ENCODE measurements around the gene CRISPLD2.

CRISPLD2 gene

DNA sequence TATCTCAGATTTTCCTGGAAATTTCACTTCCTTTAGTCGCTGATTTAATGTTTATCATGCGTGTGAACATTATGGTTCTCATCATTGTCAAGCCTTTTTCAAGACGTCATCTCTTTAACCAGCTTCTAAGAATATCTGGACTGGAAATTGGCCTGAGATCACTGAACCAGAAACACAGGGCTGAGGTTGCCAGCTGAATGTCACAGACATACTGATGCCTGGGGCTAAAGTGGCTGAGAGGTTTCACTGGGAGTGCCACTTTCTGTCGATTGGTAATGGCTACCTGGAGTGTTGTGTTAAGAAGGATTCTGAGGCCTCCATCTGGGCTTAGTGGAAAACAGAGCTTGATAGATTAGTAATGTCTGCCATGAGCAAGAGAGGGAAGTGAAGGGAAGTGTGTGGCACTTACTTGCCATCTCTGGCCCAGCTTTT is 54.2 kb downstream of the CRISPLD2 start:
- no peak overlapping the region for H3K4me3 ChIP-seq (replicated peaks in 1 of 2; ENCODE audit: low read depth in 2 of 2, low read length in 2 of 2)
- TF ChIP-seq, protein P1, sequence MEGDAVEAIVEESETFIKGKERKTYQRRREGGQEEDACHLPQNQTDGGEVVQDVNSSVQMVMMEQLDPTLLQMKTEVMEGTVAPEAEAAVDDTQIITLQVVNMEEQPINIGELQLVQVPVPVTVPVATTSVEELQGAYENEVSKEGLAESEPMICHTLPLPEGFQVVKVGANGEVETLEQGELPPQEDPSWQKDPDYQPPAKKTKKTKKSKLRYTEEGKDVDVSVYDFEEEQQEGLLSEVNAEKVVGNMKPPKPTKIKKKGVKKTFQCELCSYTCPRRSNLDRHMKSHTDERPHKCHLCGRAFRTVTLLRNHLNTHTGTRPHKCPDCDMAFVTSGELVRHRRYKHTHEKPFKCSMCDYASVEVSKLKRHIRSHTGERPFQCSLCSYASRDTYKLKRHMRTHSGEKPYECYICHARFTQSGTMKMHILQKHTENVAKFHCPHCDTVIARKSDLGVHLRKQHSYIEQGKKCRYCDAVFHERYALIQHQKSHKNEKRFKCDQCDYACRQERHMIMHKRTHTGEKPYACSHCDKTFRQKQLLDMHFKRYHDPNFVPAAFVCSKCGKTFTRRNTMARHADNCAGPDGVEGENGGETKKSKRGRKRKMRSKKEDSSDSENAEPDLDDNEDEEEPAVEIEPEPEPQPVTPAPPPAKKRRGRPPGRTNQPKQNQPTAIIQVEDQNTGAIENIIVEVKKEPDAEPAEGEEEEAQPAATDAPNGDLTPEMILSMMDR (IDR thresholded peaks at IDR 0.05; ENCODE audit: low read depth, low read length) = no peak
- peak in 1 of 2 donors; percentile 16 for DNase-seq (ENCODE audit: low read depth in 2 of 2)

DNA sequence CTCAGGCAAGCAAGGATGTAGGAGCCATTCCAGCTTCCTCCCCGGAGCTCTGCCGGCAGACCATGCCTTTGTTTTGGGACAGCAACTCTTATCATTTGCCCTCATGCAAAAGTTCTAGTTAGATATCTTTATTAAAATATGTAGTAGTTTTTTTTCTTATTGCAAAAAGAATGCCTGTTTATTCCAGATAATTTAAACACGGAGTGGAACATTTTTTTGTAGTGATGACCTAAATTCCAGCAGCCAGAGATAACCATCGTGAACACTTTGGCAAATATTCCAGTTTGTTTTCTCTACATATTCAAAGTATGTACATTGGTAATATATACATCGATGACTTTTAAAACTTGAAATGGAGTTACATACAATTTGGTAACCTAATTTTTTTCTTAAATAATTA is 54.8 kb downstream of the CRISPLD2 start:
- peak in 1 of 2 donors; percentile 27 for DNase-seq (ENCODE audit: low read depth in 2 of 2)
- TF ChIP-seq, protein P1 (IDR thresholded peaks at IDR 0.05; ENCODE audit: low read depth, low read length) = no peak
- no peak overlapping the region for H3K4me3 ChIP-seq (replicated peaks in 1 of 2; ENCODE audit: low read depth in 2 of 2, low read length in 2 of 2)

DNA sequence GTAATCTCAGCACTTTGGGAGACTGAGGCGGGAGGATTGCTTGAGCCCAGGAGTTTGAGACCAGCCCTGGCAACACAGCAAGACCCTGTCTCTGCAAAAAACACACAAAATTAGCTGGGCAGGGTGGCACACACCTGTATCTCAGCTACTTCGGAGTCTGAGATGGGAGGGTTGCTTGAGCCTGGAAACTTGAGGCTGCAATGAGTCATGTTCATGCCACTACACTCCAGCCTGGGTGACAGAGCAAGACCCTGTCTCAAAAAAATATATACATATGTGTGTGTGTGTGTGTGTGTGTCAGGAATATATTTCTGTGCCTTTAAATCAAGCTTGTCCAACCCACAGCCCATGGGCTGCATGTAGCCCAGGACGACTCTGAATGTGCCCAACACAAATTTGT is 55.2 kb downstream of the CRISPLD2 start:
- H3K4me3 ChIP-seq (replicated peaks in 1 of 2; ENCODE audit: low read depth in 2 of 2, low read length in 2 of 2) = no peak overlapping the region
- TF ChIP-seq, protein P1 (IDR thresholded peaks at IDR 0.05; ENCODE audit: low read depth, low read length) = no peak
- DNase-seq (ENCODE audit: low read depth in 2 of 2) = no peak

DNA sequence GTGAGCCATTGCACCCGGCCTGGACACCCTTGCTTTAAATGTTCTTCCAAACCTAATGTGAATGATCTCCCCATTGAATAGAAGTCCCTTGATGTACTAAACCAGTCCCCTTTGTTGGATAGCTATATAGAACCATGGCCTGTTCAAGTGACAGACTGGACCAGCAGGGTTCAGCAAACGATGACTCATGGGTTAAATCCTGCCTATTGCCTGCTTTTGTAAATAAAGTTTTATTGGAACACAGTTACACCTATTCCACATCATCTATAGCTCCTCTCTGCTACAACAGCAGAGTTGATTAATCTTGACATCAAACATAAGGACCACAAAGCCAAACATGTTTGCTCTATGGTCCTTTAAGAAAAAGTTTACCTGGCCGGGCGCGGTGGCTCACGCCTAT is 56.1 kb downstream of the CRISPLD2 start:
- H3K4me3 ChIP-seq (replicated peaks in 1 of 2; ENCODE audit: low read depth in 2 of 2, low read length in 2 of 2) = no peak overlapping the region
- no peak for DNase-seq (ENCODE audit: low read depth in 2 of 2)
- TF ChIP-seq, protein P1 (IDR thresholded peaks at IDR 0.05; ENCODE audit: low read depth, low read length) = no peak

DNA sequence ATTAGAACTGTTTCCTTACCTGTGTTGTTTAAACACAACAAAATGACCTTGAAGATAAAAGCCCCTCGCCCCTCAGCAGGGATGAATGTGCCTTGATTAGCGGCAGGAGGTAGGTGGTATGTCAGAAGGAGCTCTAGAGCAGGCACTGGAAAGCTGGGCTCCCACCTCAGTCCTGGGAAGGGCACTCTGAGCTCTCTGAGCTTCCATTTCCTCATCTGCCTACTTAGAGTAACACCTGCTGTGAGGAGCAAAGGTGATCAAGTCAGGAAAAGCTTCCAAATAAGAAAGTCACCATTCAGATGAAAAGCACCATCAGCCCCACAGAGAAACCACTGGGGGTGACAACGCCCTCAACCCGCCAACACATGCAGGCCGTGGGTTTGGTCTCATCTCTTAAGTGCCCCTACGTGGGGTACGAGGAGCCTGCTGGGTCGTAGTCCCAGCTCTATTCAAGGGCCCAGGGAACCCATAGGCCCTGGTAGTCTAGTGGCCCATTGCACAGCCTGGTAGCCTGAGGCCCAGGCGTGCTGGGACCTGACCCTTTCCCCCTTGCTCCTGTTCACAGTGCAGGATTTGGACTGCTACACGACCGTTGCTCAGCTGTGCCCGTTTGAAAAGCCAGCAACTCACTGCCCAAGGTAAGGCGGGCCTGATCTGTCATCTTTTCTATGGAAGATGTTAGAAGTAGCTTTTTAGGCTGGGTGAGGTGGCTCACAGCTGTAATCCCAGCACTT is 57.3 kb downstream of the CRISPLD2 start:
- no peak for DNase-seq (ENCODE audit: low read depth in 2 of 2)
- TF ChIP-seq, protein P1 (IDR thresholded peaks at IDR 0.05; ENCODE audit: low read depth, low read length) = no peak
- H3K4me3 ChIP-seq (replicated peaks in 1 of 2; ENCODE audit: low read depth in 2 of 2, low read length in 2 of 2) = no peak overlapping the region

DNA sequence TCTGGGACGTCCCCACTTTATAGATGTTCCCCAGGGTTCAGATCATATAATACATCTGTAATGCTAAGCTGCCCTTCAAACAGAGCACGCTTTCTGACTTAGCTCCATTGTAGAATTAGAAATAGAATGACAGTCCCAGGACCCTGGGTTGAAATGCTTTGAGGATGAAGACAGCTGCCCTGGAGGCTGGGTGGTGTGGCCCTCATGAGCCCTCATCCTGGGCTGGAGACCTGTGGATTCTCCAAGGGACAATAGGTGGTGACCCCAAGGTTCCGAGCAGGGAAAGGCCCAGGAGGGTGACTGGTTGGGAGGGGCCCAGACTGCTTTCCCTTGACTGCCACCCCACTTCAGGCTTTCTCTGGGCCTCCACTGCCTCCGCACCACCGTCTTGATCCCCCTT is 59.0 kb downstream of the CRISPLD2 start:
- TF ChIP-seq, protein P1 (IDR thresholded peaks at IDR 0.05; ENCODE audit: low read depth, low read length) = no peak
- H3K4me3 ChIP-seq (replicated peaks in 1 of 2; ENCODE audit: low read depth in 2 of 2, low read length in 2 of 2) = no peak overlapping the region
- DNase-seq (ENCODE audit: low read depth in 2 of 2) = no peak
